ENCODE data around the gene HLA-DQA1.
"Not testable (repeated sequence)": the region's sequence is repeated elsewhere in the genome, so short reads cannot be mapped to it uniquely, and the experiment has no call there.

The HLA-DQA1 gene

DNA sequence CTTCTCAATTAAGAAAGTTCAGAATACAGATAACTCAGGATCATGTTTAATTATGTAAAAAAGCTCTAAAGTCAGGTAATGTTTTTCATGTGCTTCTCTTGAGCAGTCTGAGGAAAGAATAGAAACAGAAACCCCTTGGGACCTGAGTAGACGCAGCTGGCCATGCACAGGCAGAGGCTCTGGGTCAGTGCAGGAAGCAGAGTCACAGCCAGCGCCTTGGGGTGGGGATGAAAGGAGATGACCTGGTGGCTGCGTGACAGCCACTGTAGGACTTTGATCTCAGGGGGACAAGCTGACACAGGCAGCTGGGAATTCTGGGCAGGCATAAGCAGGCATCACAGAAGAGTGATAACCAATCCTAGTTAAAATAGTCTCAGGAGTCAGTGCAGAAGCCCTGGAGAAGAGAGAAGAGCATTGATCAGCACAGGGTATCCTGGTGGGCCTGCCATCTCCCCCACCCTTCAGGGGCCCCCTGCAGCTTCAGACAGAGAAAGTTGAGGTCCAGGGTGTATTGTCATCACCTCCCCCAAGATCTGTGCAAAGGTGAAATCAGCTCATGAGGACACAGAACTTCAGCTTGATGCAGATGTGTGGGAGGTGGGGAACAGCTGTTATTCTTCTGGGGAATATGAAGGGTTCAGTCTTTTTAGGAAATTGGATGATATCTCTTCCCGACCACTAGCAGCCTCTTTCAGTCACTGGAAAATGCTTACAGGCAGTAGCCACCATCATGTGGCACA is 22.8 kb downstream of the HLA-DQA1 start:
- no peak for DNase-seq (ENCODE audit: low read depth)

DNA sequence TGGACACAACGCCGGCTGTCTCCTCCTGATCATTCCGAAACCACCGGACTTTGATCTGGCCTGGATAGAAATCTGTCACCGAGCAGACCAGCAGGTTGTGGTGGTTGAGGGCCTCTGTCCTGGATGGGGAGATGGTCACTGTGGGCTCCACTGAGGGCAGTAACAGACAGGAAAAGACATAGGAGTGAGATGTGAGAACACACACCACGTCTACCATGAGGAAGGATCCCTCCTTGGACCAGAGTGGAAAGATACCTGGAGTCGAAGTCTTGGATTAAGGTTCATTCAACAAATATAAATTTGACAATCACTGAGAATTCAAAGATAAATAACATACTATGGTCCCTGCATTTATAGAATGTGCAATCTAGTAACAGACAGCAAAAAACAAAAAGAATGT is 24.9 kb downstream of the HLA-DQA1 start:
- DNase-seq (ENCODE audit: low read depth) = no peak

GRCh38 chr6:32662836-32663235 is 25.6 kb downstream of the HLA-DQA1 start:
- no peak for DNase-seq (ENCODE audit: low read depth)

- no peak for DNase-seq (ENCODE audit: low read depth)
These were observed 27.1 kb downstream of the HLA-DQA1 start for GRCh38 chr6:32664354-32664753.

- DNase-seq (ENCODE audit: low read depth) = peak; percentile 39
These were observed 27.7 kb downstream of the HLA-DQA1 start for GRCh38 chr6:32664827-32665362.

- DNase-seq (ENCODE audit: low read depth) = no peak
These were observed 28.5 kb downstream of the HLA-DQA1 start for GRCh38 chr6:32665661-32666060.

DNA sequence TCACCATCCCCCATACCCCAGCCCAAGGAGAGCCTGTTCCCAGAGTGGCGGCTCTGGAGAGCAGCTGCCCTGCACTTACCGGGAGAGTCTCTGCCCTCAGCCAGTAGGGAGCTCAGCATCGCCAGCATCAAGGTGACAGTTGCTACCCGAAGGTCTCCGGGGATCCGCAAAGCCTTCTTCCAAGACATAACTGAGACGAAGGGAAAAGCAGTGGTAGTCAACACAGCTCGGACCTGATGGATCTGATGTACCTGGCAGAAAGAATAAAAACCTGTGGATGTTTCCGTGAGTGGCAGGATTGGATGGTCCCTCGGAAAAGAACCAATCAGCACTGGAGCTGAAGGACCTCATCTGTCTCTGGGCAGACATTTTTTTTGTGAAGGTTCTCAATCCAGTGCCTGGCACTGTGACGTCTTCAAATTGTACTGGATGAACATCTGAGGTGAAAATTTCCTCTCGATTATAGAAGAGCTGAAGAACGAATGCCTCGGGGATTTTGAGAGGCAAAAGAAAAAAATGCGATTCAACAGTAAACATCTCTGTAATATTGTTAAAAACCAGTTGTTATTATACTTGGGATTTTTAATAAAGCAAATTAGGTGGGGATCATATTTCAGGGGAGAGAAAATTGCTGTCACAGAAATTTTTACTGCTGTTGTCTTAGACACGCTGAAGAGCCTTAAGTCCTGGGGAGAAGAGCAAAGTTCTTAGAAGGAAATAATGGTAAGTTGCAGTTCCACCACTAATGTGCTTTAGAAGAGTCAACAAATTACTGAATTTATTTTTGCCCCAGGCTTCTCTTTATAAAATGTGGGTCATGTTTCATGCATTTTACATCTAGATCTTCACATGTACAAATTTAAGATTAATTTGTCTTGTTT is 29.5 kb downstream of the HLA-DQA1 start, which contains the start of gene HLA-DQB1:
TSS of gene HLA-DQB1 (minus strand) at position 238 of the 881 bp plus-strand sequence. CDS start at position 188, 50 bp downstream.
- DNase-seq (ENCODE audit: low read depth) = peak; percentile 28

- peak; percentile 41 for DNase-seq (ENCODE audit: low read depth)
These were observed 31.1 kb downstream of the HLA-DQA1 start for GRCh38 chr6:32668226-32668747.

GRCh38 chr6:32669240-32669639 is 32.0 kb downstream of the HLA-DQA1 start:
- no peak for DNase-seq (ENCODE audit: low read depth)

DNA sequence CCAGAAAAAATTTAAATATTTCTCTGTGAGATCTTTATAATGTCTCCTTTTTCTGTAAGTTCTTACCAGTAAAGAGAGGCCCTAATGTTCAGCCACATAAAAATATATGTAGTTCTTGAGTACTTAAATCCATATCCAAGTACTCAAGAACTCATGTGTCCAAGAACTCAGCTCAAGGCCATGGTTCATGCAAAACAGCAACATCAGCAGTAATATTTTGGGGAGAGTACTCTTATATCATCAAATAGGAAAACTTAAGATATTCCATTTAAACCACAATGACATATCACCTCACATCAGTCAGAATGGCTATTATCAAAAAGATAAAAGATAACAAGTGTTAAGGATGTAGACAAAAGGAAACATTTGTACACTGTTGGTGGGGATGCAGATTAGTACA is 32.7 kb downstream of the HLA-DQA1 start:
- DNase-seq (ENCODE audit: low read depth) = no peak

- DNase-seq (ENCODE audit: low read depth) = not testable (repeated sequence)
These were observed 34.7 kb downstream of the HLA-DQA1 start for GRCh38 chr6:32671908-32672307.

DNA sequence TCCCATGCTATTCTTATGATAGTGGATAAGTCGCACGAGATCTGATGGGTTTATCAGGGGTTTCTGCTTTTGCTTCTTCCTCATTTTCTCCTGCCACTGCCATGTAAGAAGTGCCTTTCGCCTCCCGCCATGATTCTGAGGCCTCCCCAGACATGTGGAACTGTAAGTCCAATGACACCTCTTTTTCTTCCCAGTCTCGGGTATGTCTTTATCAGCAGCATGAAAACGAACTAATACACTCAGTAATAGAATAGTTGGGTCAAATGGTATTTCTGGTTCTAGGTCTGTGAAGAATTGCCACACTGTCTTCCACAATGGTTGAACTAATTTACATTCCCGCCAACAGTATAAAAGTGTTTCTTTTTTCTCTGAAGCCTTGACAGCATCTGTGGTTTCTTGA is 36.9 kb downstream of the HLA-DQA1 start:
- DNase-seq (ENCODE audit: low read depth) = not testable (repeated sequence)

GRCh38 chr6:32679492-32679891 is 42.3 kb downstream of the HLA-DQA1 start:
- no peak for DNase-seq (ENCODE audit: low read depth)

- DNase-seq (ENCODE audit: low read depth) = no peak
These were observed 42.8 kb downstream of the HLA-DQA1 start for GRCh38 chr6:32680055-32680454.

- DNase-seq (ENCODE audit: low read depth) = no peak
These were observed 47.0 kb downstream of the HLA-DQA1 start for GRCh38 chr6:32684246-32684645.

DNA sequence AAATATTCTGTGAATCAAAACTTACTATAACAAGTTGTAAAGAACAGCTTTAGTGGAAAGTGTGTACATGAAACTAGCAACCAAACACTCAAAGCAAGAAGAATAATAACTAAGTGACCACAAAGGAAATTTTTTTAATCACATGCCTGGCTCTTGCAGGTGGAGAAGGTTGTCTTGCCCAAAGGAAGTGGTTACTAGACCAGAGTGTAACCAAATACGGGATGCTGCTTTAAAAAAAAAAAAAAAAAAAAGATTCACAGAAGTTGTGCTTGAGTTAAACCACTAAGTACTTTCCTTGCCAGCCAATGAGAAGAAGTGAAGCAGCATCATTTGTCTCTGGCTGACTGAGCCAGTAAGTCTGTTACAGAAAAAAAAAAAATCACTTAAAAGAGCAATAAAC is 48.4 kb downstream of the HLA-DQA1 start:
- DNase-seq (ENCODE audit: low read depth) = no peak

DNA sequence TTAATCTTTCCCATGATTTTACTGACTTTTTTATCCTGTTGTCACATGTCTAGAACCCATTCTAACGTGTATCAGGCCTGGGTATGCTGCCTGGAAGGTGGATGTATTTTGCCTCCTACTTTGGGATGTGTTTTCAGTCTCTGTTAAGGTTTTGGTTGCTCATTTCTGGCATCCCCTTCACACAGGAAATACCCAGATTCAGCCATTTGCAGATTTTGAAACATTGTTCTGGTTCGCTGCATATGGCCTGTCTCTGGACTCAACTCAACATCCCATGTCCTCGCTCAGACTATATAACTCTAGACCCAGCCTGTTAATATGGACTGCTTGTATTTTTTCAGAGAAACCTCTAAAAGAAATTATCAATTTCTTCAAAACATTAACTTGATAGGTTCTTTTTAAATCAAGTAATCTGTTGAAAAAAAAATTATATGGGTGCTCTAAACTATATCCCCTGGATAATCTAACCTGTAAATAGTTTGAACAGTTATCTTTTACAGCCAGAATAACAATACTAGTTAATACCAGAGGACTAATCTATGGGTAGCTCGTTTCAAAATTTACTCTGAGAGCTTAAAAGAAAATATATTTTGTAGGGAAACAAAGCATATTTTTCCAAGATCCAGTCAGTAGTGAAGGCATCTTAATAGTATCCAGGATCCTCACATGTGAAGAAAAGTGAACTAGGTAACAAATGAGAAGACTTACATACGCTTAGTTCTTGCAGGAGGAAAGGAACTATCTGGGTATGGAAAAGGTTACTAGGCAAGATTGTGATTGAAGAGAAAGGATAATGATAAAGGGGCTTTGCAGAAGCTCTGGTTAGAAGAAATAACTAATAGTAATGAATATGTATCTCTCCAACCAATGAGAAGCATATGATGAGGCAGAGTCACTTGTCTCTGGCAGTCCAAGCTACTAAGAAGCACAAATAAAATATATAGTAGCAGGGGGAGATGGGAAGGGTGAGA is 52.6 kb downstream of the HLA-DQA1 start:
- DNase-seq (ENCODE audit: low read depth) = no peak

DNA sequence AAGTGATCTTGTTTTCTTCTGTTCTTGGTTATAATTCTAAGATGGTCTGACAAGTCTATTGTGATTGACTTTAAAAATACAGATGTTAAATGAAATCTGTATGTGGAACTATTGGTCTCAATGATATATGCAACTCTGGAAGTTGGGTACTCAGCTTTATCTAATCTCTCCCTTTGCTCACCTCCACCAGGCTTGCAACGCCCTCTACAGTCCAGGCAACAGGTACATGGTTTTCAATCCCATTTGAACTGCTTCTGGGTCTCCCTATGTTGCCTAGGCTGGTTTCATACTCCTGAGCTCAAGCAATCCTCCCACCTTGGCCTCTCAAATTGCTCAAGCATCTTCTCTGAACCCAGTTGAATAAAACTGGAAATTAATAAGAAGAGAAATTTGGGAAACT is 54.8 kb downstream of the HLA-DQA1 start:
- peak; percentile 12 for DNase-seq (ENCODE audit: low read depth)
